OCI-LY1 (cell line): ENCODE measurements around the gene IFITM2.

ENCODE experiments used
- H2AFZ ChIP-seq: fragments of 200-600 bp; sonication (generic), shearing (Covaris generic); 2 replicates; pipeline ENCODE4 v1.6.0; 2014; ENCODE audit warnings: antibody characterized with exemption, mild to moderate bottlenecking, low read length
- H3F3A ChIP-seq: fragments of 200-600 bp; sonication (generic), shearing (Covaris generic); 2 replicates; pipeline ENCODE4 v1.6.0; 2014; ENCODE audit warnings: mild to moderate bottlenecking, antibody characterized with exemption, low read length, moderate library complexity; ENCODE audit not compliant: insufficient read depth
- H3K27ac ChIP-seq: fragments of 200-600 bp; sonication (generic); 2 replicates; pipeline ENCODE4 v1.5.1; 2014; ENCODE audit warnings: low read length, mixed run types, mild to moderate bottlenecking, low read depth; ENCODE audit not compliant: poor library complexity, severe bottlenecking
- H3K27me3 ChIP-seq: fragments of 200-600 bp; sonication (generic); 2 replicates; pipeline ENCODE4 v1.6.0; 2014; ENCODE audit warnings: antibody characterized with exemption, mild to moderate bottlenecking, low read length, moderate library complexity; ENCODE audit not compliant: insufficient read depth
- H3K36me3 ChIP-seq: fragments of 200-600 bp; sonication (generic); 2 replicates; pipeline ENCODE4 v1.6.1; 2014; ENCODE audit warnings: mild to moderate bottlenecking, antibody characterized with exemption, low read length, moderate library complexity, mixed read lengths; ENCODE audit not compliant: insufficient read depth
- H3K4me1 ChIP-seq: fragments of 200-600 bp; sonication (generic); 2 replicates; pipeline ENCODE4 v1.5.1; 2014; ENCODE audit warnings: mild to moderate bottlenecking, low read length, moderate library complexity; ENCODE audit not compliant: insufficient read depth, severe bottlenecking
- H3K4me2 ChIP-seq: fragments of 200-600 bp; sonication (generic), shearing (Covaris generic); 2 replicates; pipeline ENCODE4 v1.6.1; 2014; ENCODE audit warnings: low read length
- H3K4me3 ChIP-seq: fragments of 200-600 bp; sonication (generic); 2 replicates; pipeline ENCODE4 v1.5.1; 2014; ENCODE audit warnings: low read length, low read depth, mild to moderate bottlenecking, mixed read lengths; ENCODE audit not compliant: poor library complexity, severe bottlenecking
- H3K79me2 ChIP-seq: fragments of 200-600 bp; shearing (Covaris generic); 2 replicates; pipeline ENCODE4 v1.6.1; 2016; ENCODE audit warnings: mixed run types, low read length, mixed read lengths; ENCODE audit not compliant: insufficient read depth
- H3K9ac ChIP-seq: fragments of 200-600 bp; sonication (generic), shearing (Covaris generic); 2 replicates; pipeline ENCODE4 v1.6.1; 2014; ENCODE audit warnings: mild to moderate bottlenecking, low read length, mixed read lengths
- H3K9me2 ChIP-seq: fragments of 200-600 bp; sonication (generic), shearing (Covaris generic); 2 replicates; pipeline ENCODE4 v1.6.1; 2014; ENCODE audit warnings: low read depth, mild to moderate bottlenecking, low read length, mixed read lengths
- H3K9me3 ChIP-seq: fragments of 200-600 bp; shearing (Covaris generic); 2 replicates; pipeline ENCODE4 v1.6.1; 2014; ENCODE audit warnings: low read length, mixed read lengths
- H4K20me1 ChIP-seq: fragments of 200-600 bp; sonication (generic), shearing (Covaris generic); 2 replicates; pipeline ENCODE4 v1.6.0; 2016; ENCODE audit warnings: mild to moderate bottlenecking, low read length; ENCODE audit not compliant: insufficient read depth
- EZH2 ChIP-seq: fragments of 200-600 bp; sonication (generic), shearing (Covaris generic); IDR thresholded peaks from 2 replicates; pipeline ENCODE4 v1.8.0; 2017; ENCODE audit warnings: borderline replicate concordance, mixed run types, mild to moderate bottlenecking, antibody characterized with exemption, low read length, moderate library complexity, mixed read lengths
- TF ChIP-seq, protein P1 (sequence below): fragments of 200-600 bp; sonication (generic), shearing (Covaris generic); IDR thresholded peaks from 2 replicates; pipeline ENCODE4 v1.5.1; 2017; ENCODE audit warnings: mild to moderate bottlenecking, antibody characterized with exemption, low read length, moderate library complexity, mixed read lengths

IFITM2 gene

DNA sequence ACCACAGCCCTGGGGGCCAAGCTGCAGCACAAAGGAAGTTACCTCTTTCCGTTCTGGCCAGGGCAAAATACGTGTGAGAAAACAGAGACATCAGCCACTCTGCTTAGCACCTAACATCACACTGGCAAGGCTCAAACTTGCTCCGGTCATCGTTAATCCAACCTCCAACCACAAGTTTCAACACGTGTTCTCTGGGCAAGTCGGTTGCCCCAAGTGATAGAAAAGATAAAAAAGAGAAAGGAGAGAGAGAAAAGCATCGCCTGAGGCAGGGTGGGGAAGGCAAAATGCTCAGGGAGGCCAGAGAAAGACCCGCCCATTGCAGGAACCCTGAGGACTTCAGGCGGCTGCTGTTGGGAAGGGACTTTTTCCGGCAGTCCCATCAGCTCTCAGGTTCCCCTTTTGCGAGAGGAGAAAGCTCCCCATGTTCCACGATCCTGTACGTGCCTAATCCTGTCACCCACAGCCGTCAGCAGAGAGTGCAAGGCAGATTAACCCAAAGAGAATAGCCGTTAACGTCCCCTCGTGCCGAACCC is 43.2 kb downstream of the IFITM2 start:
- H3K79me2 ChIP-seq, result no peaks in the 10 kb centered on the region
- no peaks in the 10 kb centered on the region for H3K9me2 ChIP-seq
- H3K27me3 ChIP-seq, result peaks cover 3% of the 10 kb centered on the region; the same call in 1 of the 2 replicates
- H3K4me2 ChIP-seq, result no peak overlapping the region; the same call in 1 of the 2 replicates
- no peak overlapping the region for H3K4me3 ChIP-seq
- peaks cover 14% of the 10 kb centered on the region for H3K4me1 ChIP-seq
- H3K27ac ChIP-seq, result no peak overlapping the region
- no peaks in the 10 kb centered on the region for H3K9me3 ChIP-seq
- no peaks in the 10 kb centered on the region for H4K20me1 ChIP-seq
- no peaks in the 10 kb centered on the region for H3K36me3 ChIP-seq
- H3K9ac ChIP-seq, result no peak overlapping the region
- no peaks in the 10 kb centered on the region for H3F3A ChIP-seq
- TF ChIP-seq, protein P1, sequence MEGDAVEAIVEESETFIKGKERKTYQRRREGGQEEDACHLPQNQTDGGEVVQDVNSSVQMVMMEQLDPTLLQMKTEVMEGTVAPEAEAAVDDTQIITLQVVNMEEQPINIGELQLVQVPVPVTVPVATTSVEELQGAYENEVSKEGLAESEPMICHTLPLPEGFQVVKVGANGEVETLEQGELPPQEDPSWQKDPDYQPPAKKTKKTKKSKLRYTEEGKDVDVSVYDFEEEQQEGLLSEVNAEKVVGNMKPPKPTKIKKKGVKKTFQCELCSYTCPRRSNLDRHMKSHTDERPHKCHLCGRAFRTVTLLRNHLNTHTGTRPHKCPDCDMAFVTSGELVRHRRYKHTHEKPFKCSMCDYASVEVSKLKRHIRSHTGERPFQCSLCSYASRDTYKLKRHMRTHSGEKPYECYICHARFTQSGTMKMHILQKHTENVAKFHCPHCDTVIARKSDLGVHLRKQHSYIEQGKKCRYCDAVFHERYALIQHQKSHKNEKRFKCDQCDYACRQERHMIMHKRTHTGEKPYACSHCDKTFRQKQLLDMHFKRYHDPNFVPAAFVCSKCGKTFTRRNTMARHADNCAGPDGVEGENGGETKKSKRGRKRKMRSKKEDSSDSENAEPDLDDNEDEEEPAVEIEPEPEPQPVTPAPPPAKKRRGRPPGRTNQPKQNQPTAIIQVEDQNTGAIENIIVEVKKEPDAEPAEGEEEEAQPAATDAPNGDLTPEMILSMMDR, result no peak
- no peak for TF ChIP-seq EZH2
- no peak overlapping the region for H2AFZ ChIP-seq

DNA sequence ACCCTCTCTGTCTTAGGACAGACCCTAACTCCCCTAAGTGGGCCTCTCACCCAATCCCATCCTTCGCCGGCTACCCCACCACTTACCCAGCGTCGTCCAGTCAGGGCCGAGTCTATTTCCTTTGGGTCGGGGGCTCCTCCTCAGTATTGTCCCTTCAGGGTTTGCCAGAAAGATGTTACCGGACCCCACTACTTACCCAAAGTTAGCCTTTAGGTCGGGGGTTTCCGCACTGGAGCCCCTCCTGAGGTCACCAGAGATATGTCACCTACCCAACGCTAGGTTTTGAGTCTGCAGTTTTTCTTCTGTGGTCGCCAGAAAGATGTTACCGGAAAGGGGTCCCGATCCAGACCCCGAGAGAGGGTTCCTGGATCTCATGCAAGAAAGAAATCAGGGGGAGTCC is 43.8 kb downstream of the IFITM2 start:
- Histone ChIP-seq H3K79me2 (no peaks in the 10 kb centered on the region), H3K27ac (no peak overlapping the region), H3F3A (no peaks in the 10 kb centered on the region), H3K9ac (no peak overlapping the region), H4K20me1 (no peaks in the 10 kb centered on the region), H3K4me3 (no peak overlapping the region), H3K36me3 (no peaks in the 10 kb centered on the region), H2AFZ (no peak overlapping the region), H3K4me2 (no peak overlapping the region), H3K4me1 (peaks cover 17% of the 10 kb centered on the region), H3K9me3 (no peaks in the 10 kb centered on the region), H3K9me2 (no peaks in the 10 kb centered on the region), H3K27me3 (peaks cover 3% of the 10 kb centered on the region; the same call in 1 of the 2 replicates)
- TF ChIP-seq, protein P1, result no peak
- TF ChIP-seq EZH2, result no peak

DNA sequence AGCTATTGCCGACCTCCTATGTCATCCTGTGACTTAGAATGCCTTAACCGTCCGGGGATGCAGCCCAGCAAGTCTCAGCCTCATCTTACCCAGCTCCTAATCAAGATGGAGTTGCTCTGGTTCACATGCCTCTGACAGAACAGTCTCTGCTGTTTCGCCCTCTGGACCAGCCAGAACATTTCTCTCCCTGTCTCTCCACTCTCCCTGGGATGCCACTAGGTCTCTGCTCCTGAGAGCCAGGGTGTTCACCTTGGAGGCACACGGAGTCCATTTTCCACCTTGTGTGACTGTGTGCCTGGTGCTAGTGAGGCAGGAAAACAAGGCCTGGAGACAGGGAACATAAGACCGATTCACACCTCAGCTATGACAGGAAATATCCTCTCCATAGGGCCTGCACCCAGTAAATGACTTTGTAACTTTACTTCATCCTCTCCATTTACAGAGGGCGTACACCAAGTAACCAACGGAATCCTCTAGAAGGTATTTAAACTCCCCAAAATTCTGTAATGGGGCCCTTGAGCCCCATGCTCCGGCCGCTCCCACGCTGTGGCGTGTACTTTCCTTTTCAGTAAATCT is 44.9 kb downstream of the IFITM2 start:
- H3K9ac ChIP-seq, result no peak overlapping the region
- no peak overlapping the region for H3K4me2 ChIP-seq
- H3K4me1 ChIP-seq, result peaks cover 17% of the 10 kb centered on the region
- TF ChIP-seq EZH2, result no peak
- TF ChIP-seq, protein P1, result no peak
- H3K9me3 ChIP-seq, result no peaks in the 10 kb centered on the region
- H4K20me1 ChIP-seq, result no peaks in the 10 kb centered on the region
- H2AFZ ChIP-seq, result no peak overlapping the region
- H3K4me3 ChIP-seq, result no peak overlapping the region
- no peak overlapping the region for H3K27ac ChIP-seq
- peaks cover 3% of the 10 kb centered on the region; the same call in 1 of the 2 replicates for H3K27me3 ChIP-seq
- H3K79me2 ChIP-seq, result no peaks in the 10 kb centered on the region
- H3F3A ChIP-seq, result no peaks in the 10 kb centered on the region
- H3K36me3 ChIP-seq, result no peaks in the 10 kb centered on the region
- no peaks in the 10 kb centered on the region for H3K9me2 ChIP-seq
